GM21717 (cell line): ENCODE results near the gene P2RX3.
"Not testable (repeated sequence)": the region's sequence is repeated elsewhere in the genome, so short reads cannot be mapped to it uniquely, and the experiment has no call there.

Experiments used
- ATAC-seq: cut with Tn5 transposase; IDR thresholded peaks from one replicate; pipeline ENCODE4 v1.9.1; 2021; ENCODE audit warnings: mild to moderate bottlenecking, moderate library complexity; ENCODE audit not compliant: unreplicated experiment

Gene P2RX3

GRCh38 chr11:57324154-57324885 is 13.8 kb upstream of the P2RX3 start:
- no peak for ATAC-seq

GRCh38 chr11:57324886-57325734 is 13.0 kb upstream of the P2RX3 start, which contains the start of gene TNKS1BP1:
TNKS1BP1 (minus strand) TSS chr11:57324952; CDS start chr11:57321885, 3,067 bp downstream.
- peak; percentile 92 for ATAC-seq

GRCh38 chr11:57325735-57326048 is 12.5 kb upstream of the P2RX3 start:
- ATAC-seq, result peak; percentile 3

- ATAC-seq, result no peak
These were observed 10.4 kb upstream of the P2RX3 start for GRCh38 chr11:57327721-57328120.

GRCh38 chr11:57330029-57330428 is 8.1 kb upstream of the P2RX3 start:
- ATAC-seq, result no peak

GRCh38 chr11:57331720-57332119 is 6.4 kb upstream of the P2RX3 start:
- no peak for ATAC-seq

- ATAC-seq, result no peak
These were observed 5.3 kb upstream of the P2RX3 start for GRCh38 chr11:57332694-57333440.

GRCh38 chr11:57335023-57335342 is 3.2 kb upstream of the P2RX3 start:
- peak; percentile 1 for ATAC-seq

GRCh38 chr11:57335343-57336110 is 2.6 kb upstream of the P2RX3 start, which contains the start of gene SSRP1:
SSRP1 (minus strand) TSS chr11:57335892; CDS start chr11:57335121, 771 bp downstream.
- peak; percentile 99 for ATAC-seq

GRCh38 chr11:57336111-57336666 is 2.0 kb upstream of the P2RX3 start:
- ATAC-seq, result no peak

- ATAC-seq, result not testable (repeated sequence)
These were observed 1.3 kb upstream of the P2RX3 start for GRCh38 chr11:57336856-57337255.

GRCh38 chr11:57339328-57339727 is 1.2 kb downstream of the P2RX3 start:
- ATAC-seq, result no peak

- no peak for ATAC-seq
These were observed 2.0 kb downstream of the P2RX3 start for GRCh38 chr11:57340039-57340615.

- no peak for ATAC-seq
These were observed 3.2 kb downstream of the P2RX3 start for GRCh38 chr11:57341250-57341808.

GRCh38 chr11:57342702-57343101 is 4.5 kb downstream of the P2RX3 start:
- ATAC-seq, result no peak

GRCh38 chr11:57343825-57344224 is 5.7 kb downstream of the P2RX3 start:
- no peak for ATAC-seq

GRCh38 chr11:57344826-57345225 is 6.7 kb downstream of the P2RX3 start:
- ATAC-seq, result no peak

GRCh38 chr11:57345555-57346211 is 7.5 kb downstream of the P2RX3 start:
- ATAC-seq, result peak; percentile 72

- no peak for ATAC-seq
These were observed 9.2 kb downstream of the P2RX3 start for GRCh38 chr11:57347336-57347735.
